Sigmoid colon (tissue), 7 donors: ENCODE measurements around the gene ERGIC1. TPM values are rescaled to one million over a fixed set of nuclear protein-coding genes. Genes with fewer than 3 reads are reported as not detected.
"Not testable (repeated sequence)": the region's sequence is repeated elsewhere in the genome, so short reads cannot be mapped to it uniquely, and the experiment has no call there.

Experiments used
- DNase-seq: peaks from one replicate; pipeline ENCODE4 v3.0.0-alpha.2; 2019
- H3K27ac ChIP-seq, 4 donors: fragments of 200-600 bp; sonication (generic); one replicate each; pipeline ENCODE4 v1.5.1; 2016 to 2019; ENCODE audit warnings: mild to moderate bottlenecking in 1 of 4
- H3K27me3 ChIP-seq, 3 donors: fragments of 200-600 bp; sonication (generic); one replicate each; pipeline ENCODE4 v1.5.1; 2019; ENCODE audit warnings: mild to moderate bottlenecking in 1 of 3
- H3K36me3 ChIP-seq, 4 donors: fragments of 200-600 bp; sonication (generic); one replicate each; pipeline ENCODE4 v1.5.1; 2016 to 2019
- H3K4me1 ChIP-seq, 4 donors: fragments of 200-600 bp; sonication (generic); one replicate each; pipeline ENCODE4 v1.5.1; 2017 to 2019
- H3K4me3 ChIP-seq, 4 donors: fragments of 200-600 bp; sonication (generic); one replicate each; pipeline ENCODE4 v1.5.1; 2017 to 2019; ENCODE audit warnings: mild to moderate bottlenecking in 2 of 4, moderate library complexity in 1 of 4
- H3K9me3 ChIP-seq, 4 donors: fragments of 200-600 bp in 3 of 4; sonication (generic) in 3 of 4; one replicate each; pipeline versions ENCODE4 v1.5.1 to v1.6.1; 2013 to 2019
- EP300 ChIP-seq, 4 donors: sonication (generic); formaldehyde crosslinking; IDR thresholded peaks; one replicate each; pipeline ENCODE4 v1.6.1; 2017; ENCODE audit warnings: antibody characterized with exemption in 4 of 4
- POLR2A ChIP-seq, 2 donors: fragments of 450-650 bp; IDR thresholded peaks; one replicate each; pipeline ENCODE4 v1.6.1; 2016; ENCODE audit warnings: antibody characterized with exemption in 2 of 2, mild to moderate bottlenecking in 2 of 2, moderate library complexity in 2 of 2
- POLR2AphosphoS5 ChIP-seq, 4 donors: sonication (generic); formaldehyde crosslinking; IDR thresholded peaks; one replicate each; pipeline ENCODE4 v1.6.1; 2017; ENCODE audit warnings: antibody characterized with exemption in 4 of 4
- WGBS, 2 donors: extraction: QIAGEN DNeasy Blood & Tissue Kit; methylation state at CpG; one replicate each; pipeline ENCODE4 v1.1.7; 2013; 5-methylcytosine and 5-hydroxymethylcytosine counted together
- intact Hi-C: fragments of 100-400 bp; cut with DNase I; formaldehyde crosslinking; loops from one replicate; pipeline ENCODE4 v1.15.1; 2023
- polyA plus RNA-seq, 3 donors: library from polyadenylated mRNA; stranded (reverse); fragments of 200-250 nt; gene quantifications; one replicate each; pipeline ENCODE4 v1.2.3, GENCODE V29; 2013
- total RNA-seq, 4 donors: library from RNA; depleted of rRNA; stranded (reverse); fragments of >200 nt; gene quantifications; one replicate each; pipeline ENCODE4 v1.1.0, GENCODE V29; 2016
- TF ChIP-seq, protein P1 (sequence below), 4 experiments: fragments of 450-650 bp in 3 of 4; fragments of 200-600 bp in 1 of 4; IDR thresholded peaks; one replicate each; pipeline ENCODE4 v1.5.1; 2016 to 2019; ENCODE audit warnings: antibody characterized with exemption in 4 of 4, mild to moderate bottlenecking in 3 of 4, moderate library complexity in 2 of 4
- donor health status: healthy with polysubstance abuse.
- donor health status: Bipolar disorder and iron deficiency.
- donor health status: healthy.

The ERGIC1 gene
- total and polyA plus RNA-seq, 7 donors = 80.6 to 160 (median 117) TPM

- Histone ChIP-seq H3K9me3 (no peaks in the 10 kb centered on the region), H3K36me3 (no peaks in the 10 kb centered on the region), H3K27me3 (no peaks in the 10 kb centered on the region), H3K27ac (peak overlapping the region in 1 of 4 donors; percentile 18), H3K4me1 (peaks cover 0 to 45% (median 18%) of the 10 kb centered on the region in 4 donors), H3K4me3 (no peak overlapping the region)
- DNase-seq = no peak
- intact Hi-C loops = no loop called here
- 79 to 91% methylated on average over 5 of the region's 5 CpGs for WGBS, 2 donors
- TF ChIP-seq, protein P1, sequence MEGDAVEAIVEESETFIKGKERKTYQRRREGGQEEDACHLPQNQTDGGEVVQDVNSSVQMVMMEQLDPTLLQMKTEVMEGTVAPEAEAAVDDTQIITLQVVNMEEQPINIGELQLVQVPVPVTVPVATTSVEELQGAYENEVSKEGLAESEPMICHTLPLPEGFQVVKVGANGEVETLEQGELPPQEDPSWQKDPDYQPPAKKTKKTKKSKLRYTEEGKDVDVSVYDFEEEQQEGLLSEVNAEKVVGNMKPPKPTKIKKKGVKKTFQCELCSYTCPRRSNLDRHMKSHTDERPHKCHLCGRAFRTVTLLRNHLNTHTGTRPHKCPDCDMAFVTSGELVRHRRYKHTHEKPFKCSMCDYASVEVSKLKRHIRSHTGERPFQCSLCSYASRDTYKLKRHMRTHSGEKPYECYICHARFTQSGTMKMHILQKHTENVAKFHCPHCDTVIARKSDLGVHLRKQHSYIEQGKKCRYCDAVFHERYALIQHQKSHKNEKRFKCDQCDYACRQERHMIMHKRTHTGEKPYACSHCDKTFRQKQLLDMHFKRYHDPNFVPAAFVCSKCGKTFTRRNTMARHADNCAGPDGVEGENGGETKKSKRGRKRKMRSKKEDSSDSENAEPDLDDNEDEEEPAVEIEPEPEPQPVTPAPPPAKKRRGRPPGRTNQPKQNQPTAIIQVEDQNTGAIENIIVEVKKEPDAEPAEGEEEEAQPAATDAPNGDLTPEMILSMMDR (IDR thresholded peaks at IDR 0.05) = no peak
- TF ChIP-seq POLR2AphosphoS5 (IDR thresholded peaks at IDR 0.05) = no peak
- TF ChIP-seq EP300 (IDR thresholded peaks at IDR 0.05) = no peak
- no peak for TF ChIP-seq POLR2A (IDR thresholded peaks at IDR 0.05)
Measured at GRCh38 chr5:172846249-172846648, 12.2 kb downstream of the ERGIC1 start.

- intact Hi-C loops = no loop called here
- Histone ChIP-seq H3K27me3 (no peaks in the 10 kb centered on the region), H3K36me3 (no peaks in the 10 kb centered on the region), H3K4me1 (peaks cover 0 to 42% (median 17%) of the 10 kb centered on the region in 4 donors), H3K9me3 (no peaks in the 10 kb centered on the region), H3K27ac (peak overlapping the region in 3 of 4 donors; percentile 18 to 37 (median 31)), H3K4me3 (no peak overlapping the region)
- TF ChIP-seq, protein P1 (IDR thresholded peaks at IDR 0.05) = no peak
- TF ChIP-seq POLR2AphosphoS5 (IDR thresholded peaks at IDR 0.05) = peak in 1 of 4 donors; percentile 11
- 44 to 56% methylated on average over 4 of the region's 4 CpGs for WGBS, 2 donors
- DNase-seq = no peak
Measured at GRCh38 chr5:172846677-172847076, 12.6 kb downstream of the ERGIC1 start.

DNA sequence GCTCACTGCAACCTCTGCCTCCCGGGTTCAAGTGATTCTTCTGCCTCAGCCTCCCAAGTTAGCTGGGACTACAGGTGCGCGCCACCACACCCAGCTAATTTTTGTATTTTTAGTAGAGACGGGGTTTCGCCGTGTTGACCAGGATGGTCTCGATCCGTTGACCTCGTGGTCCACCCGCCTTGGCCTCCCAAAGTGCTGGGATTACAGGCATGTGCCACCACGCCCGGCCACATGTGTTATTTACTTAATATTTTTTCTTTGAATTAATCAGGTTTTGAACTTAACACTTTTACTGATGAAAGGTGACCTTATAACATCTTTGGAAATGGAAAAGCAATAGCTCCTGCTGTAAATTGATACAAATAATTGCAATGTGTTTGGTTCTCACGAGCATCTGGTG lies 13.5 kb downstream of the ERGIC1 start:
- H3K27ac ChIP-seq, H3K4me3 ChIP-seq, DNase-seq, H3K9me3 ChIP-seq, H3K36me3 ChIP-seq, intact Hi-C loops, H3K27me3 ChIP-seq: not testable (repeated sequence)
- H3K4me1 ChIP-seq = peaks cover 0 to 50% (median 21%) of the 10 kb centered on the region in 4 donors
- WGBS, 2 donors = 89% methylated on average over 13 of the region's 13 CpGs

DNA sequence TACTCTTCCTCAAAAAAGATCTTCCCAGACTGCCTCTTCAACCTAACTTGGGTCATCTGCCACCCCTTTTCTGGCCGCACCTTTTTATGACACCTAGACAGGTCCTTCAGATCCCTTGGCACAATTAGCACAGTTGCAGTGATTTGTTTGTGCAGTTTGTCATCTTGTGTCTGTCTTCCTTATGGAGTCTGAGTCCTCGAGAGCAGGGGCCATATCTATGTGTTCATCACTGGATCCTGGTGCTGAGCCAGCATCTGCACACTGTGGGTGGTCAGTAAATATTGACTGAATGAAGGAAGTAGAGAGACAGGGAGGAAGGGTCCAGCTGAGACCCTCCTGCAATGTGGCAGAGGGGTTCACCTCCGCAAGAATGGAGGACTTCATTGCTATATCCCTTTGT lies 14.4 kb downstream of the ERGIC1 start:
- TF ChIP-seq EP300 (IDR thresholded peaks at IDR 0.05) (no peak), POLR2AphosphoS5 (IDR thresholded peaks at IDR 0.05) (no peak), POLR2A (IDR thresholded peaks at IDR 0.05) (no peak)
- TF ChIP-seq, protein P1 (IDR thresholded peaks at IDR 0.05) = no peak
- 41 to 71% methylated on average over 3 of the region's 3 CpGs for WGBS, 2 donors
- H3K4me1 ChIP-seq = peaks cover 0 to 58% (median 22%) of the 10 kb centered on the region in 4 donors

DNA sequence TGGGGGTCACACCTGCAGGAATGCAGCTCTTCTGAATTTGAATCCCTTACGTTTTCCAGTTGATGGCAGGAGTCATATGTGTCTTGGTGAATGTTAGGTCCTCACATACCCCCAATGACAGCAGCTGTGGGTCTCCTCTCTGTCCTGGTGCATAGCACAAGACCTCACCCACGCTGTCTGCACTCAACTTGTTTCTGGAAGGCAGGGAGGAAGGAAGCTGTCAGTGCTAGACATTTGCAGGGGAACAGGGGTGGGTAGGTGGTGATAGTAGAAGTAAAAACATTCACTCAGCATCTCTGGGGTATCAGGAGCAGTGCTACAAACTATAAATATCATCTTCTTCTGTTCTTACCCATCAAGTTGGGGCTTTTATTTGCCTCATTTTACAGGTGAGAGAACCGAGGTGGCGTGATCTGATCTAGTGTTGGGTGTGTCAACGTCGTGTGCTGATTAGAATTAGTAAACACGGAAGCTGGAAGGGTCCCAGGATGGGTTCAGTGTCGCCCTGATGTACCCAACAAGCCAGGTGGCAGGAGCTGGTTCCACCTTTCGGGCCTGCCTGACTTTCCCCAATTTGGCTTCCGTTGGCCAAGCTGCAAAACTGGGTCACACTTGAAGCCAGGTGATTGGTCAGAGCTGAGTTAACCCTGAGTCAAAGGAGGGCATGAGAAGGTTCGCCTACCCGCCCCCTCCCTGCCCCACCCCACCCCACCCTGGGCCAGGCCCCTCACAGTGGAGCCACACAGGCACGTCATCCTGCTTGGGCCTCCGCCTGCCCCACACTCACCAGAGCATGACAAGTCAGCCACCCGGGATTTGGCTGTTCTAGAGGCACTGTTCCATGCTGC lies 15.8 kb downstream of the ERGIC1 start:
- Histone ChIP-seq H3K27me3 (no peaks in the 10 kb centered on the region), H3K36me3 (no peaks in the 10 kb centered on the region), H3K4me3 (no peak overlapping the region), H3K9me3 (no peaks in the 10 kb centered on the region), H3K27ac (no peak overlapping the region), H3K4me1 (peaks cover 0 to 70% (median 33%) of the 10 kb centered on the region in 4 donors)
- TF ChIP-seq POLR2A (IDR thresholded peaks at IDR 0.05) = no peak
- TF ChIP-seq POLR2AphosphoS5 (IDR thresholded peaks at IDR 0.05) = no peak
- TF ChIP-seq EP300 (IDR thresholded peaks at IDR 0.05) = no peak
- TF ChIP-seq, protein P1 (IDR thresholded peaks at IDR 0.05) = no peak
- no peak for DNase-seq
- intact Hi-C loops = no loop called here
- 24 to 41% methylated on average over 15 of the region's 15 CpGs for WGBS, 2 donors

More for the DNA sequence above, 14.4 kb downstream of the ERGIC1 start:
- no peak overlapping the region for H3K4me3 ChIP-seq
- intact Hi-C loops = no loop called here
- DNase-seq = no peak
- H3K27ac ChIP-seq = peak overlapping the region in 1 of 4 donors; percentile 28
- no peaks in the 10 kb centered on the region for H3K27me3 ChIP-seq
- H3K9me3 ChIP-seq = no peaks in the 10 kb centered on the region
- H3K36me3 ChIP-seq = no peaks in the 10 kb centered on the region
